Esophagus squamous epithelium (tissue), 4 donors: ENCODE measurements around the gene NAA60.

ENCODE experiments used
- POLR2A ChIP-seq, 4 donors: fragments of 450-650 bp; IDR thresholded peaks; one replicate each; pipeline ENCODE4 v1.6.1; 2017; ENCODE audit warnings: antibody characterized with exemption in 4 of 4, mild to moderate bottlenecking in 4 of 4, moderate library complexity in 3 of 4
- TF ChIP-seq, protein P1 (sequence below), 6 experiments: fragments of 450-650 bp in 4 of 6; fragments of 200-600 bp in 2 of 6; sonication (generic) in 2 of 6; IDR thresholded peaks; one replicate each; pipeline ENCODE4 v1.5.1; 2016 to 2019; ENCODE audit warnings: antibody characterized with exemption in 6 of 6, mild to moderate bottlenecking in 4 of 6, moderate library complexity in 4 of 6

DNA sequence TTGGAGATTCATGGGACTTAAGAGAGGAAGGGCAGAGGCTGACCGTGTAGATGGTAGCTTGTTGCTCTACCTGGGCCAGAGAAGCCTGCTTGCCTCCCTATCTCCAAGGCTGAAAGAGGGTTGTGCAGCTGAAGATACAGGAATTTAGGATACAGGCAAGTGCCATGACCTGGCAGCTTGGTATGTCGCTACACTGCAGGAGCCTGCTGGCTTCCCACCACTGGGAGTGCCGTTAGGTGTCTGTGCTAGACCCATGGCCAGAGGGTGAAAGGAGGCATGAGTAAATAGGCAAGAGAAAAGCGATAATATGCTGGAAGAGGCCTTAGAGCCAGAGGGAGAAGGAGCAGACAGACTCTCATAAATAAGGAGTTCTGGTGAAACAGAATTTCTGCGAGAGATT is 10.6 kb downstream of the NAA60 start:
- no peak for TF ChIP-seq POLR2A (IDR thresholded peaks at IDR 0.05)
- TF ChIP-seq, protein P1, sequence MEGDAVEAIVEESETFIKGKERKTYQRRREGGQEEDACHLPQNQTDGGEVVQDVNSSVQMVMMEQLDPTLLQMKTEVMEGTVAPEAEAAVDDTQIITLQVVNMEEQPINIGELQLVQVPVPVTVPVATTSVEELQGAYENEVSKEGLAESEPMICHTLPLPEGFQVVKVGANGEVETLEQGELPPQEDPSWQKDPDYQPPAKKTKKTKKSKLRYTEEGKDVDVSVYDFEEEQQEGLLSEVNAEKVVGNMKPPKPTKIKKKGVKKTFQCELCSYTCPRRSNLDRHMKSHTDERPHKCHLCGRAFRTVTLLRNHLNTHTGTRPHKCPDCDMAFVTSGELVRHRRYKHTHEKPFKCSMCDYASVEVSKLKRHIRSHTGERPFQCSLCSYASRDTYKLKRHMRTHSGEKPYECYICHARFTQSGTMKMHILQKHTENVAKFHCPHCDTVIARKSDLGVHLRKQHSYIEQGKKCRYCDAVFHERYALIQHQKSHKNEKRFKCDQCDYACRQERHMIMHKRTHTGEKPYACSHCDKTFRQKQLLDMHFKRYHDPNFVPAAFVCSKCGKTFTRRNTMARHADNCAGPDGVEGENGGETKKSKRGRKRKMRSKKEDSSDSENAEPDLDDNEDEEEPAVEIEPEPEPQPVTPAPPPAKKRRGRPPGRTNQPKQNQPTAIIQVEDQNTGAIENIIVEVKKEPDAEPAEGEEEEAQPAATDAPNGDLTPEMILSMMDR (IDR thresholded peaks at IDR 0.05), result no peak
